BE2C (cell line): ENCODE measurements around the gene ZNF43.

Source experiments
- DNase-seq: peaks from one replicate; pipeline ENCODE4 v3.0.0-alpha.2; 2020
- H3K27me3 ChIP-seq: fragments of 250-450 bp; sonication (Bioruptor Pico); 2 replicates; pipeline ENCODE4 v1.5.1; 2020; ENCODE audit warnings: mild to moderate bottlenecking
- H3K36me3 ChIP-seq: fragments of 250-450 bp; sonication (Bioruptor Pico); 2 replicates; pipeline ENCODE4 v1.5.1; 2020; ENCODE audit warnings: mild to moderate bottlenecking
- H3K4me1 ChIP-seq: fragments of 250-450 bp; sonication (Bioruptor Pico); 2 replicates; pipeline ENCODE4 v1.5.1; 2020
- H3K4me3 ChIP-seq: 2 replicates; pipeline ENCODE4 v1.5.1; 2011; ENCODE audit warnings: low read depth, low read length
- H3K9me3 ChIP-seq: fragments of 250-450 bp; sonication (Bioruptor Pico); 2 replicates; pipeline ENCODE4 v1.5.1; 2020
- CTCF ChIP-seq: IDR thresholded peaks from 2 replicates; pipeline ENCODE4 v1.5.1; 2012; ENCODE audit warnings: mild to moderate bottlenecking, low read depth, low read length

Gene ZNF43

GRCh38 chr19:21856773-21857514 is 21.0 kb upstream of the ZNF43 start:
- no peak for TF ChIP-seq CTCF
- no peak overlapping the region for H3K4me3 ChIP-seq
- no peaks in the 10 kb centered on the region for H3K9me3 ChIP-seq

GRCh38 chr19:21851596-21852345 is 15.8 kb upstream of the ZNF43 start:
- H3K27me3 ChIP-seq, result no peaks in the 10 kb centered on the region
- peak overlapping the region; percentile 83 for H3K4me3 ChIP-seq
- no peaks in the 10 kb centered on the region for H3K4me1 ChIP-seq
- DNase-seq, result peak; percentile 95
- H3K36me3 ChIP-seq, result peaks cover 40% of the 10 kb centered on the region
- H3K9me3 ChIP-seq, result no peaks in the 10 kb centered on the region
- no peak for TF ChIP-seq CTCF

More at GRCh38 chr19:21856773-21857514, 21.0 kb upstream of the ZNF43 start:
- H3K4me1 ChIP-seq, result no peaks in the 10 kb centered on the region
- no peaks in the 10 kb centered on the region for H3K27me3 ChIP-seq
- no peak for DNase-seq
- H3K36me3 ChIP-seq, result no peaks in the 10 kb centered on the region

- Histone ChIP-seq H3K27me3 (no peaks in the 10 kb centered on the region), H3K4me1 (no peaks in the 10 kb centered on the region), H3K36me3 (peaks cover 48% of the 10 kb centered on the region), H3K9me3 (no peaks in the 10 kb centered on the region), H3K4me3 (peak overlapping the region; percentile 83)
- TF ChIP-seq CTCF, result no peak
- no peak for DNase-seq
Observed at GRCh38 chr19:21850656-21851255, 14.8 kb upstream of the ZNF43 start.

GRCh38 chr19:21848706-21849105 is 12.7 kb upstream of the ZNF43 start:
- H3K27me3 ChIP-seq, result no peaks in the 10 kb centered on the region
- no peaks in the 10 kb centered on the region for H3K4me1 ChIP-seq
- no peak overlapping the region for H3K4me3 ChIP-seq
- no peak for DNase-seq
- H3K36me3 ChIP-seq, result peaks cover 61% of the 10 kb centered on the region
- H3K9me3 ChIP-seq, result no peaks in the 10 kb centered on the region
- TF ChIP-seq CTCF, result no peak

- DNase-seq, result no peak
- Histone ChIP-seq H3K36me3 (peaks cover 80% of the 10 kb centered on the region), H3K4me3 (no peak overlapping the region), H3K27me3 (no peaks in the 10 kb centered on the region), H3K9me3 (no peaks in the 10 kb centered on the region), H3K4me1 (no peaks in the 10 kb centered on the region)
- TF ChIP-seq CTCF, result no peak
Observed at GRCh38 chr19:21843081-21843480, 7.1 kb upstream of the ZNF43 start.
